Left lung (tissue), 10 donors: ENCODE measurements around the gene HAPLN2. TPM values are rescaled to one million over a fixed set of nuclear protein-coding genes. Genes with fewer than 3 reads are reported as not detected.

Experiments
- ATAC-seq: fragments of 200-7000 bp; cut with Tn5 transposase; one replicate; pipeline ENCODE4 v1.9.1; 2020; ENCODE audit warnings: moderate library complexity
- DNase-seq, 4 donors: peaks; one replicate each; pipeline ENCODE4 v3.0.0-alpha.2; 2013 to 2020
- H3K27ac ChIP-seq, 2 donors: fragments of 200-600 bp; sonication (generic) in 1 of 2; one replicate each; pipeline versions ENCODE4 v1.5.0 to v1.8.0; 2020 to 2021
- H3K27me3 ChIP-seq, 2 donors: fragments of 200-600 bp; sonication (generic) in 1 of 2; one replicate each; pipeline versions ENCODE4 v1.5.0 to v1.8.0; 2020 to 2021
- H3K36me3 ChIP-seq, 2 donors: fragments of 200-600 bp; sonication (generic) in 1 of 2; one replicate each; pipeline versions ENCODE4 v1.5.0 to v1.8.0; 2020 to 2021
- H3K4me1 ChIP-seq, 2 donors: fragments of 200-600 bp; one replicate each; pipeline ENCODE4 v1.8.0; 2021
- H3K4me3 ChIP-seq, 2 donors: fragments of 200-600 bp; sonication (generic) in 1 of 2; one replicate each; pipeline versions ENCODE4 v1.5.0 to v1.8.0; 2020 to 2021; ENCODE audit warnings: mild to moderate bottlenecking in 1 of 2
- H3K9me3 ChIP-seq, 2 donors: fragments of 200-600 bp; sonication (generic) in 1 of 2; one replicate each; pipeline versions ENCODE4 v1.5.0 to v1.8.0; 2020 to 2021
- CTCF ChIP-seq, 2 donors: fragments of 200-600 bp; sonication (generic) in 1 of 2; IDR thresholded peaks; one replicate each; pipeline versions ENCODE4 v1.5.0 to v1.8.0; 2021; ENCODE audit warnings: antibody characterized with exemption in 2 of 2
- intact Hi-C, 2 donors: fragments of 100-400 bp; cut with DNase I; formaldehyde crosslinking; loops; one replicate each; pipeline versions ENCODE4 v1.11.2 to v1.14.2; 2022
- polyA plus RNA-seq, 6 donors: library from polyadenylated mRNA; unstranded; fragments of 120-200 nt; gene quantifications; one replicate each; pipeline ENCODE4 v1.2.1, GENCODE V29; 2013; ENCODE audit not compliant: insufficient read length in 6 of 6
- total RNA-seq, 2 donors: library from RNA; stranded (reverse); fragmentation: NEBNext Ultra II Directional; extraction: Animal tissue kit (Norgen Biotek cat#: 25700); gene quantifications; one replicate each; pipeline ENCODE4 v1.2.1, GENCODE V29; 2021
- donor health status: DM: no; HTN: yes; CAD: no.
- donor health status: DM: no; HTN: no; CAD: no.

Gene HAPLN2
- total and polyA plus RNA-seq, 8 donors: 0.15 to 0.50 (median 0.33) TPM; not detected in 1

DNA sequence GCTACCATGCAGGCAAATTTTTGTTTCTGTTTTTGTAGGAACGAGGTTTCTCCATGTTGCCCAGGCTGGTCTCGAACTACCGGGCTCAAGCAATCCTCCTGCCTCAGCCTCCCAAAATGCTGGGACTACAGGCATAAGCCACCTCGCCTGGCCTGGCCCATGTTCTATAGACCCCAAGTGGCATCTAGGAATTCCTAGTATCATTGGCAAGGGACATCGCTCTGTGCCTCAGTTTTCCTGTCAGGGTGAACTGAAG is 43.5 kb downstream of the HAPLN2 start:
- H3K4me3 ChIP-seq: no peak overlapping the region
- intact Hi-C loops: no loop called here
- no peak for DNase-seq
- no peaks in the 10 kb centered on the region for H3K9me3 ChIP-seq
- no peak for ATAC-seq
- peak overlapping the region; percentile 68 to 73 for H3K27ac ChIP-seq
- peaks cover 48 to 90% of the 10 kb centered on the region in 2 donors for H3K4me1 ChIP-seq
- no peak for TF ChIP-seq CTCF (IDR thresholded peaks at IDR 0.05)
- peaks cover 0 to 16% of the 10 kb centered on the region in 2 donors for H3K27me3 ChIP-seq
- no peaks in the 10 kb centered on the region for H3K36me3 ChIP-seq

- ATAC-seq (no peak), DNase-seq (peak in 1 of 4 donors; percentile 22)
- H3K27me3 ChIP-seq: peaks cover 0 to 11% of the 10 kb centered on the region in 2 donors
- peaks cover 48 to 89% of the 10 kb centered on the region in 2 donors for H3K4me1 ChIP-seq
- intact Hi-C loops: no loop called here
- H3K27ac ChIP-seq: peak overlapping the region; percentile 68 to 73
- TF ChIP-seq CTCF (IDR thresholded peaks at IDR 0.05): no peak
- H3K9me3 ChIP-seq: no peaks in the 10 kb centered on the region
- no peaks in the 10 kb centered on the region for H3K36me3 ChIP-seq
- no peak overlapping the region for H3K4me3 ChIP-seq
These were observed 44.0 kb downstream of the HAPLN2 start for GRCh38 chr1:156663178-156663577.

- no peak for TF ChIP-seq CTCF (IDR thresholded peaks at IDR 0.05)
- Histone ChIP-seq H3K27ac (peak overlapping the region; percentile 68 to 73), H3K4me3 (no peak overlapping the region), H3K4me1 (peaks cover 48 to 95% of the 10 kb centered on the region in 2 donors), H3K27me3 (peaks cover 0 to under 1% of the 10 kb centered on the region in 2 donors), H3K36me3 (no peaks in the 10 kb centered on the region), H3K9me3 (no peaks in the 10 kb centered on the region)
- peak in 1 of 4 donors; percentile 28 for DNase-seq
- no peak for ATAC-seq
- intact Hi-C loops: no loop called here
These were observed 45.0 kb downstream of the HAPLN2 start for GRCh38 chr1:156664046-156664766.

GRCh38 chr1:156664767-156665411 is 45.7 kb downstream of the HAPLN2 start:
- H3K4me3 ChIP-seq: no peak overlapping the region
- intact Hi-C loops: no loop called here
- H3K4me1 ChIP-seq: peaks cover 41 to 89% of the 10 kb centered on the region in 2 donors

More at GRCh38 chr1:156664767-156665411, 45.7 kb downstream of the HAPLN2 start:
- DNase-seq (peak in 3 of 4 donors; percentile 20 to 55 (median 55)), ATAC-seq (no peak)
- Histone ChIP-seq H3K36me3 (no peaks in the 10 kb centered on the region), H3K9me3 (no peaks in the 10 kb centered on the region), H3K27ac (peak overlapping the region; percentile 68 to 73), H3K27me3 (no peaks in the 10 kb centered on the region)
- TF ChIP-seq CTCF (IDR thresholded peaks at IDR 0.05): no peak
